Effector memory CD8-positive, alpha-beta T cell (primary cell): ENCODE data around the gene AMMECR1.
"Not testable (repeated sequence)": the region's sequence is repeated elsewhere in the genome, so short reads cannot be mapped to it uniquely, and the experiment has no call there.

Experiments used
- ATAC-seq: fragments of 150-1000 bp; cut with Tn5 transposase; replicated peaks from 2 replicates; pipeline ENCODE4 v1.10.0; 2021; ENCODE audit warnings: mild to moderate bottlenecking, moderate library complexity
- DNase-seq, 3 experiments: peaks; one replicate each; pipeline ENCODE4 v3.0.0; 2021
- H3K27ac Mint-ChIP-seq, 2 donors: one replicate each; pipeline ENCODE4 v1.8.0; 2022; ENCODE audit warnings: mild to moderate bottlenecking in 2 of 2, mixed read lengths in 2 of 2, moderate library complexity in 2 of 2
- H3K27me3 Mint-ChIP-seq, 2 donors: one replicate each; pipeline ENCODE4 v1.8.0; 2022; ENCODE audit warnings: mixed read lengths in 2 of 2
- H3K36me3 Mint-ChIP-seq: one replicate; pipeline ENCODE4 v1.8.0; 2022; ENCODE audit warnings: mild to moderate bottlenecking, moderate library complexity, mixed read lengths; ENCODE audit not compliant: insufficient read depth
- H3K4me1 Mint-ChIP-seq, 2 donors: one replicate each; pipeline ENCODE4 v1.8.0; 2022; ENCODE audit warnings: low read depth in 2 of 2, mixed read lengths in 2 of 2
- H3K4me3 Mint-ChIP-seq, 2 donors: one replicate each; pipeline ENCODE4 v1.8.0; 2022; ENCODE audit warnings: mild to moderate bottlenecking in 2 of 2, mixed read lengths in 2 of 2, moderate library complexity in 2 of 2
- H3K9me3 Mint-ChIP-seq, 2 donors: one replicate each; pipeline ENCODE4 v1.8.0; 2022; ENCODE audit warnings: mixed read lengths in 2 of 2

AMMECR1 gene

DNA sequence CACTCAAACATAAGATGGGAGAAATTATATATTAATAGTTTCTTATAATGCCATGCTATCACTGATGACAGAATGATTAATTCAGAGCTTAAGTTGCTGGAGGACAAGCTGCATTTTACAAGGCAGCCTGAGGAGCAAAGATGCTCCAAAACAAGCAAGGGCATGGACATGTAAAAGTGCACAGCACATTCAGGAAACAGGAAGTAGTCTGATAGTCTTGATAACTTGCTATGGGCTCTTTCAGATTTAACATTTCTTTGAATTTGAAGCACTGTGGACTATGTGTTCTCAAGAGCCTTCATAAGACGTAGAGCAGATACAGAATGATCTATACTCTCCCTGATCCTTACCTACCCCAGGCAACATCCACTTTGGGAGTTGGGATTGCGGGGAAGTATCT, 50.0 kb downstream of the AMMECR1 start:
- ATAC-seq: no peak
- H3K4me3 Mint-ChIP-seq: peak overlapping the region; percentile 25 to 55
- H3K4me1 Mint-ChIP-seq: peaks cover 22 to 28% of the 10 kb centered on the region in 2 donors
- peak overlapping the region in 1 of 2 donors; percentile 80 for H3K27ac Mint-ChIP-seq
- H3K9me3 Mint-ChIP-seq: no peaks in the 10 kb centered on the region
- H3K27me3 Mint-ChIP-seq: no peaks in the 10 kb centered on the region
- no peak for DNase-seq
- H3K36me3 Mint-ChIP-seq: no peaks in the 10 kb centered on the region

DNA sequence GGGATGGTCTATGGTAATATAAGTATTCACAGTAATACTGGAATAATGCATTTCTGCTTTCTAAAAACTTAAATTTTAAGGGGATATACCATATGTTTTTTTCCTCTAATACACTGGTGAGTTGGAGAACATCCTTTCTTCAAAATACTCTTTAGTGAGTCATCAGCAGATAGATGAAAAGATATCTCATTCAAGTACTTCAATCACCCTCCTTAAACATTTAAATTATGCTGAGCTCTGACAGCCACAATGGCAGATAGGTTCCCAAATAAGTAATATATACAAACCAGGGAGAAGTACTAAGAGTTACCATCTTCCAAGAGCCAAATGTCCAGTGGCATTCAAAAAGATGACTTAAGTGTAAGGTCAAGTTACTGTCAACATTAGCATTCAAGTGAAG, 52.2 kb downstream of the AMMECR1 start:
- Mint-ChIP-seq H3K27ac (no peak overlapping the region), H3K36me3 (peaks cover 3% of the 10 kb centered on the region), H3K27me3 (no peaks in the 10 kb centered on the region), H3K9me3 (no peaks in the 10 kb centered on the region), H3K4me1 (peaks cover 22 to 25% of the 10 kb centered on the region in 2 donors), H3K4me3 (no peak overlapping the region)
- ATAC-seq (no peak), DNase-seq (no peak)

DNA sequence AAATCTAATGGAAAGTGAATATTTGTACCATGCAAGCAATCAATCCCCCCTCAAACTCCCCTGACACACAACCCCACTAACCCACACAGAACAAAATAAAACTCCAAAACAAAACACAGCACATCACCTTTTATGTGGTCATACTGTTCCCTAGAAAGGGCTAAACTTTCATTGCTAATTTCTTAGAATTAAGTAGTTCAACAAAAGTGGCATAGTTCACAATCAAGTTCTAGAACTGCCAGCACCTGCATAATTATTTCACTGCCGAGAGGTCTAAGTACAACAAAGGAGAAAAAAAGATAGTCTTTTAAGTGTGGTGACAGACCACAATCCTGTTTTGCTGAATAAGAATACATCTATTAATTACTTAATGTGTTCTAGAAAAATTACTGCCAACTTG, 58.8 kb downstream of the AMMECR1 start:
- peaks cover 8 to 12% of the 10 kb centered on the region in 2 donors for H3K4me1 Mint-ChIP-seq
- H3K4me3 Mint-ChIP-seq: no peak overlapping the region
- H3K36me3 Mint-ChIP-seq: peaks cover 3% of the 10 kb centered on the region
- ATAC-seq (no peak), DNase-seq (no peak)
- no peaks in the 10 kb centered on the region for H3K9me3 Mint-ChIP-seq
- no peaks in the 10 kb centered on the region for H3K27me3 Mint-ChIP-seq
- peak overlapping the region in 1 of 2 donors; percentile 41 for H3K27ac Mint-ChIP-seq

DNA sequence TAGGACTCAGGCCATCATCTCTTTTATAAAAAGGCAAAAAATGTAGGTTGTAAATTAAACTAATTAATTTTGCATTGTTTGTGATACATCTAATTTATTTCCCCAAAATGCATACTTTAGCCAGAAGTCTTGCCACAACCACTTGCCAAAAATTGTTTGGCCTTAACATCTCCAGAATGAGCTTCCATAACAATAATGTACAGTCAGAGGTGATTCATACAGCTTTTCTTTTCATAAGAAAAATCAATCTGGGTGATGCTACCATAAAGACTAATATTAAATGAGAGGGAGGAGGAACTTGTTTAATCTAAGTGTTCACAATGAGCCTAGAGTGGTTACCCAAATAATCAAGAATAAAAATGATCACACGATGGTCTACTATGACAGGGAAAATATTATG, 59.3 kb downstream of the AMMECR1 start:
- Mint-ChIP-seq H3K4me3 (no peak overlapping the region), H3K27me3 (no peaks in the 10 kb centered on the region), H3K27ac (no peak overlapping the region), H3K36me3 (peaks cover 3% of the 10 kb centered on the region), H3K4me1 (peaks cover 8 to 12% of the 10 kb centered on the region in 2 donors), H3K9me3 (no peaks in the 10 kb centered on the region)
- ATAC-seq (no peak), DNase-seq (no peak)

DNA sequence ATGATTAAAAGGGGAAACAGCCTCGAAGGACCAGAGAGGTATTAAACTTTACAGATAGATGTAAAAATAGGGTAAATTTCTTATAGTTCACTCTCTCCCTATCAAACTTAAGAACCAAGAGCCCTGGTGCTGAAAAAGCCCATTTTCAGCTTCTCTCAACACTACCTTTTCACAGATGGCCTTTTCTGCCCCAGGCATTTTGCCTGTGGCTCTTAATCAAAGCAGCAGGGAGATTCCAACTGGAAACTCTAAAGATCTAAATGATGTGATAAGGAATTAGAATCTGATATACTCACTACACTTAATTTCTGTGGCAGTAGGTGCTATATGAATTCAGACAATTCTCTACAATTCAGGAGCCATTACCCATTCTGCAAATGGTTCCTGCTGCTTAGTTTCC, 60.0 kb downstream of the AMMECR1 start:
- DNase-seq (no peak), ATAC-seq (no peak)
- H3K27ac Mint-ChIP-seq: no peak overlapping the region
- no peaks in the 10 kb centered on the region for H3K9me3 Mint-ChIP-seq
- no peak overlapping the region for H3K4me3 Mint-ChIP-seq
- H3K4me1 Mint-ChIP-seq: peaks cover 8 to 14% of the 10 kb centered on the region in 2 donors
- peaks cover 3% of the 10 kb centered on the region for H3K36me3 Mint-ChIP-seq
- no peaks in the 10 kb centered on the region for H3K27me3 Mint-ChIP-seq

DNA sequence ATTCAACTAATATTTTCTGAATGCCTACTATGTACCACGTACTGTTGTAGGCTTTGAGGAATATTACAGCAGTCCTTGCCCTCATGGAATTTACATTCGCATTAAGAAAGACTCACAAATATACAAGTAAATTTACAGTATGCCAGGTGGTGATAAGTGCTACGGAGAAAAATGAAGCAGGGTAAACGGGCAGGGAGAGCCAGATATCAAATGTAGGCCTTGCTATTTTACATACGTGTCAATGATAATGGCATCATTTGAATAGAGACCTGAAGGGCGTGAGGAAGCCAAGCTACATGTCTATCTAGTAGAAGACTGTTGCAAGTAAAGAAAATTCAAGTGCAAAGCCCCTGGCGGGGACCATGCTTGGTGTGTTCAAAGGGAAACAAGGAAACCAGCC, 65.2 kb downstream of the AMMECR1 start:
- Mint-ChIP-seq H3K4me1 (peaks cover 14 to 31% of the 10 kb centered on the region in 2 donors), H3K27me3 (no peaks in the 10 kb centered on the region), H3K4me3 (no peak overlapping the region), H3K9me3 (no peaks in the 10 kb centered on the region), H3K27ac (no peak overlapping the region), H3K36me3 (no peaks in the 10 kb centered on the region)
- ATAC-seq: no peak
- DNase-seq: no peak

DNA sequence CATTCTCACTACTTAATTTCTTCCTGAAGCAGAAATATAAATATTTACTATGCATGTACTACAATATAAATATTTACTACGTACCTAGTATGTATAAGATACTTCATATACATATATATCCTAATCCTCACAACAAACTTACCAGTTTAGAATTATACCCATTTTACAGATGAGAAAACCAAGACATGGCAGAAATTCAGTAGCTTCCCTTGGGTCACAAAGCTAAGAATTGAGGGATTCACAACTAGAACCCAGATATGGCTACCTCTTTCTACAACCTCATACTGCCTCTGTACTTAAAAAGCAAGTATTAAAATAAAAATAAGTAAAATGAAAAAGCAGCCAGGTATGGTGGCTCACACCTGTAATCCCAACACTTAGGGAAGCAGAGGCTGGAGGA, 65.9 kb downstream of the AMMECR1 start:
- Mint-ChIP-seq H3K27ac (no peak overlapping the region), H3K9me3 (no peaks in the 10 kb centered on the region), H3K4me1 (peaks cover 20 to 33% of the 10 kb centered on the region in 2 donors), H3K36me3 (no peaks in the 10 kb centered on the region), H3K4me3 (no peak overlapping the region), H3K27me3 (no peaks in the 10 kb centered on the region)
- no peak for DNase-seq
- no peak for ATAC-seq

DNA sequence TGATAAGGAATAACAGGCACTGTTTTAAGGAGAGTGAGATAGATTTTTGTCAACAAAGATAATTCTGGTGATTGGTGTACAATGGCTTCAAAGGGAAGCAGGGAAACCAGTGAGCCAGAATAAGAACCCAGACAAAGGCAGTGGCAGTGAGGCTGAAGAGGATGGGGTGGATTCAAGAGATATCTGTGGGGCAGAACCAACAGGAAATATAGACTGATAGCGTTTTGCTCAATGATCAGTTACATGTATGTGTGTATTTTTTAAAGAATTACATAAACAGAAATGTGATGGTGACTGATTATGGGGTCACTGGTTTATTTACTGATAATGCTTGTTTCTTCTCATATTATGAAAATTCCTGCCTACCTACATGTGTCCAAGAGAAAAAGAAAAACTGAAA, 66.4 kb downstream of the AMMECR1 start:
- H3K4me1 Mint-ChIP-seq: peaks cover 22 to 37% of the 10 kb centered on the region in 2 donors
- H3K27me3 Mint-ChIP-seq: no peaks in the 10 kb centered on the region
- no peak overlapping the region for H3K4me3 Mint-ChIP-seq
- DNase-seq: no peak
- no peak for ATAC-seq
- H3K36me3 Mint-ChIP-seq: no peaks in the 10 kb centered on the region
- H3K27ac Mint-ChIP-seq: peak overlapping the region; percentile 4 to 6
- H3K9me3 Mint-ChIP-seq: no peaks in the 10 kb centered on the region

DNA sequence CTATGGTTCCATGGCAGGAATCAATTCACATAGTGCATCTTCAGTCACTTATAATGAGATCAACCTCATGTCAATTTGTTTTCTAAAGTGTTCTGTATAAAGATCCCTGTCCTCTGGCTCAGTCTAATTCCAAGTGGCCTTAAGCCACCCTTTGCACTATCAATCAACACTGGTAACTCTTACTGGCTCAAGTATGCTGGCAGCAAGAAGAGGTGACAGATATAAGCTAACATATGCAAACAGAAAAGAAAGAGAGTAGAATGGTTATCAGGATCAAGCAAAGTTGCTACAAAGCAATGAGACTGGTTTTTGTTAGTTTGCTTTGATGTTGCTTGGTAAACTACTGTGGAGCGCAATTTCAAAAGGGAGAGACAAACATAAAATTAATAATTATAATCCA, 67.0 kb downstream of the AMMECR1 start:
- peaks cover 26 to 44% of the 10 kb centered on the region in 2 donors for H3K4me1 Mint-ChIP-seq
- peak overlapping the region; percentile 4 to 6 for H3K27ac Mint-ChIP-seq
- no peak overlapping the region for H3K4me3 Mint-ChIP-seq
- ATAC-seq: no peak
- no peaks in the 10 kb centered on the region for H3K27me3 Mint-ChIP-seq
- no peaks in the 10 kb centered on the region for H3K9me3 Mint-ChIP-seq
- DNase-seq: no peak
- H3K36me3 Mint-ChIP-seq: no peaks in the 10 kb centered on the region

DNA sequence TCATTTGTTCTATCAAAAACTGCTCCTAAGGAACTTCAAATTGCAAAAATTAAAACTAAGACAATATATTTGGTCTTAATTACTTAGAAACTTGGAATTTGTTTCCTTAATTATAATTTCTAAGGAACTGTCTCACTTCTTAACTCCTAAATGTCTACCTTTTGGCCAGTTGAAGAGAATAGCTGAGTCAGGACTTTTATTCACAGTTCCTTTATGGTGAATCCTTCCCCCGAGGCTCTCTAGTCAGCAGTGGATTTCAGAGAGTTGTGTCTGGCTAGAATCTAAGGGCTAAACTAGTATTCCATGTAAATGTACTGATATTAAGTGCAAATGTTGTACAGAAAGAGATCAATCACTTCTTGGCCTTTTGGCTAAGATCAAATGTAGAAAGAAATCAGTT, 69.3 kb downstream of the AMMECR1 start:
- Mint-ChIP-seq H3K36me3 (no peaks in the 10 kb centered on the region), H3K4me1 (peaks cover 36 to 64% of the 10 kb centered on the region in 2 donors), H3K27me3 (no peaks in the 10 kb centered on the region), H3K9me3 (no peaks in the 10 kb centered on the region), H3K4me3 (no peak overlapping the region), H3K27ac (no peak overlapping the region)
- DNase-seq (no peak), ATAC-seq (no peak)

DNA sequence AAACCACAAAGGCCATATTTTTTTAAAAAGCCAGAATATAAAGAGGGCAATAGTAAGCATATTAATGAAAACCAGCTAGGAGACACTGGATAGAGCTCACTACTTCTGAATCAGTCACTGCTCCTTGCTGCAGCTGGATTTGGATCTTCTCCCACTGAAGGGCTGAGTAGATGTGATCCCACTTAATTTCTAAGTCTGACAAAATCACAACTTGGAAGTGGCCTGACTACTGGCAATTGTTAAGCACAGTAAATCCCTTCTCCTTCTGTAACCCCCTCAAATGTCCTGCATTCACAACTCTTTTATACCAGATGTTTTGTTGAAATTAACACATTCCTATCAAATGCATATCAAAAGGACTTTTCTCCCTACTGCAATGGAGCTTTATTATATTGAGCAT, 72.9 kb downstream of the AMMECR1 start:
- peaks cover 34 to 61% of the 10 kb centered on the region in 2 donors for H3K4me1 Mint-ChIP-seq
- H3K36me3 Mint-ChIP-seq: no peaks in the 10 kb centered on the region
- no peak overlapping the region for H3K4me3 Mint-ChIP-seq
- peak overlapping the region in 1 of 2 donors; percentile 69 for H3K27ac Mint-ChIP-seq
- H3K27me3 Mint-ChIP-seq: no peaks in the 10 kb centered on the region
- DNase-seq: no peak
- ATAC-seq: no peak
- H3K9me3 Mint-ChIP-seq: peaks cover 0 to 2% of the 10 kb centered on the region in 2 donors

DNA sequence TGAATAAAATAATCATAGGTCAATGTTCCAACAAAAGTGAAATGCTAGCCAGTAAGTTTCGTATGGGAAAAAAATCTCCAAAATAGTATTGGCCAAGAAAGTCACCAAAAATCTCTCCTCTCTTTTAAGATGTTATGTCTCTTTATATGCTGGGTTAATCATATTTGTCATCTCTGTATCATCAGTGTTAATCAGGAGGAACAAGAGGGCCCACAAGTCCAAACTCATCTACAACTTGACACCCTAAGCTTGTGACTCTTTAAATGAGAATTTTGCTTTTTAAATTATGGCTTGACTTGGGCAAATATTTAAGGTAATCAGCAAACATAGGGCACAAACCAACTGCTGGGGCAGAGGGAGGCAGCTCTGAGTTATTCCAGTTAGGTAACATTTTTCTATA, 75.5 kb downstream of the AMMECR1 start:
- peaks cover 7% of the 10 kb centered on the region for H3K36me3 Mint-ChIP-seq
- H3K27ac Mint-ChIP-seq: peak overlapping the region in 1 of 2 donors; percentile 58
- peaks cover 36 to 62% of the 10 kb centered on the region in 2 donors for H3K4me1 Mint-ChIP-seq
- peaks cover 0 to 2% of the 10 kb centered on the region in 2 donors for H3K9me3 Mint-ChIP-seq
- no peaks in the 10 kb centered on the region for H3K27me3 Mint-ChIP-seq
- ATAC-seq: no peak
- H3K4me3 Mint-ChIP-seq: no peak overlapping the region
- DNase-seq: no peak

DNA sequence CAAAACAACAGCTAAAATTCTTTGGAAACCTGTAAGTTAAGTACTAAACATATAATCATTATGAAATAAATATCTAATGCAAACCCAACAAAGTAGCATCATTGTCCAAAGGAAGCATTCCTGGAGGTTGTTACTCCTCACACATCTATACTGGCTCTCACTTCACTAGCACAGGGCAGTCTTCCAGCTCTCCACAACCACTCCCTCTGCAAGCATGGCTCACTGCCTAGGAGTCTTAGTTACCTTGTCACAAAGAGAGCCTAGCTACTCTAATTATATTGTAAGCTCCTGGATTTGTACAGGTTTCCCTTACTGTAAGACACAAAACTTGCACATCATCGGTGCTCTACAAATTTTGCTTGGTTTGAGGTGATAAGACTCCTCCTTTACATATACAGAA, 76.1 kb downstream of the AMMECR1 start:
- Mint-ChIP-seq H3K27ac (peak overlapping the region in 1 of 2 donors; percentile 58), H3K9me3 (peaks cover 0 to 2% of the 10 kb centered on the region in 2 donors), H3K4me3 (no peak overlapping the region), H3K36me3 (peaks cover 7% of the 10 kb centered on the region), H3K4me1 (peaks cover 32 to 63% of the 10 kb centered on the region in 2 donors), H3K27me3 (no peaks in the 10 kb centered on the region)
- ATAC-seq (no peak), DNase-seq (no peak)

DNA sequence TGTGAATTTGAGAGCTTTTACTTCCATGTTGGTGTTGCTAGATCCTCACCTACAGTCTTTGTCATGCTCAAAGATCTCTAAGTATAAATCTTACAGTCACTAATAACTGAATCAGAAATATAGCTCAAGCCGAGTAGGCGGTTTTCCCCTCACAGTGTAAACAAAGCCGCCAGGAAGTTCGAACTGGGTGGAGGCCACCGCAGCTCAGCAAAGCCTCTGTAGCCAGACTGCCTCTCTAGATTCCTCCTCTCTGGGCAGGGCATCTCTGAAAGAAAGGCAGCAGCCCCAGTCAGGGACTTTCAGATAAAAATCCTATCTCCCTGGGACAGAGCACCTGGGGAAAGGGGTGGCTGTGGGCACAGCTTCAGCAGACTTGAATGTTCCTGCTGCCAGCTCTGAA, 79.6 kb downstream of the AMMECR1 start:
- not testable (repeated sequence) for H3K36me3 Mint-ChIP-seq, H3K27me3 Mint-ChIP-seq, H3K9me3 Mint-ChIP-seq
- peak; percentile 27 to 43 (median 33) for DNase-seq
- Mint-ChIP-seq H3K27ac (peak overlapping the region; percentile 89 to 93), H3K4me1 (peaks cover 20 to 35% of the 10 kb centered on the region in 2 donors), H3K4me3 (peak overlapping the region; percentile 58 to 66)
- ATAC-seq: peak; percentile 86

DNA sequence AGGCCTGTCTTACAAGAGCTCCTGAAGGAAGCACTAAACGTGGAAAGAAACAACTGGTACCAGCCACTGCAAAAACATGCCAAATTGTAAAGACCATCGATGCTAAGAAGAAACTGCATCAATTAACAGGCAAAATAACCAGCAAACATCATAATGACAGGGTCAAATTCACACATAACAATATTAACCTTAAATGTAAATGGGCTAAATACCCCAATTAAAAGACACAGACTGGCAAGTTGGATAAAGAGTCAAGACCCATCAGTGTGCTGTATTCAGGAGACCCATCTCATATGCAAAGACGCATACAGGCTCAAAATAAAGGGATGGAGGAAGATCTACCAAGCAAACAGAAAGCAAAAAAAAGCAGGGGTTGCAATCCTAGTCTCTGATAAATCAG, 86.4 kb downstream of the AMMECR1 start:
- not testable (repeated sequence) for DNase-seq, ATAC-seq, H3K9me3 Mint-ChIP-seq, H3K27me3 Mint-ChIP-seq, H3K27ac Mint-ChIP-seq, H3K4me3 Mint-ChIP-seq
- peaks cover 10% of the 10 kb centered on the region for H3K36me3 Mint-ChIP-seq
- peaks cover 12 to 16% of the 10 kb centered on the region in 2 donors for H3K4me1 Mint-ChIP-seq
